GM18526 (cell line): ENCODE data around the gene FBXO21.

Experiments used
- POLR2A ChIP-seq: IDR thresholded peaks from 3 replicates; pipeline ENCODE4 v1.6.1; 2011; ENCODE audit not compliant: insufficient read length; ENCODE audit errors: extremely low read depth

The FBXO21 gene

GRCh38 chr12:117100851-117101673, 89.2 kb downstream of the FBXO21 start:
- TF ChIP-seq POLR2A, result no peak

GRCh38 chr12:117100251-117100650, 90.0 kb downstream of the FBXO21 start:
- no peak for TF ChIP-seq POLR2A

- TF ChIP-seq POLR2A, result no peak
Observed at GRCh38 chr12:117098361-117099217, 91.7 kb downstream of the FBXO21 start.

GRCh38 chr12:117098024-117098360, 92.3 kb downstream of the FBXO21 start:
- TF ChIP-seq POLR2A, result no peak

- TF ChIP-seq POLR2A, result no peak
Observed at GRCh38 chr12:117097159-117097558, 93.1 kb downstream of the FBXO21 start.

- TF ChIP-seq POLR2A, result no peak
Observed at GRCh38 chr12:117096501-117097042, 93.7 kb downstream of the FBXO21 start.

GRCh38 chr12:117093918-117094630, 96.2 kb downstream of the FBXO21 start:
- no peak for TF ChIP-seq POLR2A

GRCh38 chr12:117093431-117093830, 96.8 kb downstream of the FBXO21 start:
- no peak for TF ChIP-seq POLR2A

GRCh38 chr12:117092886-117093285, 97.4 kb downstream of the FBXO21 start:
- no peak for TF ChIP-seq POLR2A

GRCh38 chr12:117092511-117092780, 97.8 kb downstream of the FBXO21 start:
- no peak for TF ChIP-seq POLR2A
